Thyroid gland (tissue), 4 donors: Measurements from ENCODE around the gene CD177.

Experiments
- POLR2A ChIP-seq, 2 donors: fragments of 450-650 bp; IDR thresholded peaks; one replicate each; pipeline ENCODE4 v1.6.1; 2017; ENCODE audit warnings: antibody characterized with exemption in 2 of 2, mild to moderate bottlenecking in 2 of 2, moderate library complexity in 1 of 2
- TF ChIP-seq, protein P1 (sequence below), 6 experiments: fragments of 200-600 bp in 3 of 6; fragments of 450-650 bp in 3 of 6; sonication (generic) in 3 of 6; IDR thresholded peaks; one replicate each; pipeline ENCODE4 v1.5.1; 2016 to 2019; ENCODE audit warnings: antibody characterized with exemption in 6 of 6, mild to moderate bottlenecking in 2 of 6, inconsistent platforms in 1 of 6, moderate library complexity in 1 of 6

DNA sequence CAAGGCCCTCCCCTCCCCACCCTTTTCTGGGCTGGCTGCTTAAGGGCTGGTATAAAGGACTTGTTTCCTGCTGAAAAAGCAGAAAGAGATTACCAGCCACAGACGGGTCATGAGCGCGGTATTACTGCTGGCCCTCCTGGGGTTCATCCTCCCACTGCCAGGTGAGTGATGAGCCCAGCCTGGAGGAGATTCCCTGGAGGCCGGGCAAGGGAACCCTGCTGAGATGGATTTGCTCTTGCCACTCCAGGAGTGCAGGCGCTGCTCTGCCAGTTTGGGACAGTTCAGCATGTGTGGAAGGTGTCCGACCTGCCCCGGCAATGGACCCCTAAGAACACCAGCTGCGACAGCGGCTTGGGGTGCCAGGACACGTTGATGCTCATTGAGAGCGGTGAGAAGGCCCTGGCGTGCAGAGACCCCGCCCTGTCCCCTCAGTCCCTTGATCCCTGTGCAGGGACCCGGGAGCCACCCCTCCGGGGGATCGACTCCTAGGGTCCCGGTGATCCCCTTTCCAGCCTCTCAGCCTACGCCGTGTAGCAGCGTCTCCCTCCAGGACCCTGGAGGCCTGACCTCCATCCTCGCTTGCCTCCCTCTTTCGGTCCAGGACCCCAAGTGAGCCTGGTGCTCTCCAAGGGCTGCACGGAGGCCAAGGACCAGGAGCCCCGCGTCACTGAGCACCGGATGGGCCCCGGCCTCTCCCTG lies at the start of gene CD177:
- no peak for TF ChIP-seq POLR2A (IDR thresholded peaks at IDR 0.05)
- TF ChIP-seq, protein P1, sequence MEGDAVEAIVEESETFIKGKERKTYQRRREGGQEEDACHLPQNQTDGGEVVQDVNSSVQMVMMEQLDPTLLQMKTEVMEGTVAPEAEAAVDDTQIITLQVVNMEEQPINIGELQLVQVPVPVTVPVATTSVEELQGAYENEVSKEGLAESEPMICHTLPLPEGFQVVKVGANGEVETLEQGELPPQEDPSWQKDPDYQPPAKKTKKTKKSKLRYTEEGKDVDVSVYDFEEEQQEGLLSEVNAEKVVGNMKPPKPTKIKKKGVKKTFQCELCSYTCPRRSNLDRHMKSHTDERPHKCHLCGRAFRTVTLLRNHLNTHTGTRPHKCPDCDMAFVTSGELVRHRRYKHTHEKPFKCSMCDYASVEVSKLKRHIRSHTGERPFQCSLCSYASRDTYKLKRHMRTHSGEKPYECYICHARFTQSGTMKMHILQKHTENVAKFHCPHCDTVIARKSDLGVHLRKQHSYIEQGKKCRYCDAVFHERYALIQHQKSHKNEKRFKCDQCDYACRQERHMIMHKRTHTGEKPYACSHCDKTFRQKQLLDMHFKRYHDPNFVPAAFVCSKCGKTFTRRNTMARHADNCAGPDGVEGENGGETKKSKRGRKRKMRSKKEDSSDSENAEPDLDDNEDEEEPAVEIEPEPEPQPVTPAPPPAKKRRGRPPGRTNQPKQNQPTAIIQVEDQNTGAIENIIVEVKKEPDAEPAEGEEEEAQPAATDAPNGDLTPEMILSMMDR (IDR thresholded peaks at IDR 0.05): no peak
